H1 (cell line): Measurements from ENCODE around the gene PPP2R2C.

Experiments
- EP300 ChIP-seq, 2 experiments: IDR thresholded peaks; 1 replicate in 1 of 2; 2 replicates in 1 of 2; pipeline ENCODE4 v1.6.1; 2011 to 2012; ENCODE audit warnings: low read depth in 2 of 2, low read length in 2 of 2, mild to moderate bottlenecking in 2 of 2, borderline replicate concordance in 1 of 2, inconsistent platforms in 1 of 2, moderate library complexity in 1 of 2
- EZH2 ChIP-seq: fragments of 200-600 bp; sonication (generic); IDR thresholded peaks from 2 replicates; pipeline ENCODE4 v1.7.1; 2012; ENCODE audit warnings: low read depth, mild to moderate bottlenecking, moderate library complexity, low read length, inconsistent platforms; ENCODE audit not compliant: severe bottlenecking
- JUND ChIP-seq: IDR thresholded peaks from 2 replicates; pipeline ENCODE4 v1.6.1; 2011; ENCODE audit warnings: mild to moderate bottlenecking, improper control_type of control experiment, low read length
- POLR2A ChIP-seq, 2 experiments: IDR thresholded peaks; 1 replicate in 1 of 2; 2 replicates in 1 of 2; pipeline ENCODE4 v1.6.1; 2011; ENCODE audit warnings: low read depth in 2 of 2, low read length in 2 of 2, mild to moderate bottlenecking in 2 of 2; ENCODE audit errors: control extremely low read depth in 1 of 2
- RAD21 ChIP-seq, 2 experiments: IDR thresholded peaks in 1 of 2; conservative IDR thresholded peaks in 1 of 2; 2 replicates each; pipeline ENCODE4 v1.6.1; 2011; ENCODE audit warnings: low read depth in 2 of 2, low read length in 2 of 2, improper control_type of control experiment in 1 of 2, inconsistent platforms in 1 of 2, mild to moderate bottlenecking in 1 of 2, moderate library complexity in 1 of 2
- SAP30 ChIP-seq: fragments of 300-600 bp; sonication (generic); IDR thresholded peaks from 2 replicates; pipeline ENCODE4 v1.7.1; 2012; ENCODE audit warnings: low read length, moderate library complexity, mild to moderate bottlenecking, inconsistent platforms; ENCODE audit not compliant: insufficient read depth, insufficient replicate concordance
- SP2 ChIP-seq: IDR thresholded peaks from 2 replicates; pipeline ENCODE4 v1.6.1; 2012; ENCODE audit warnings: mild to moderate bottlenecking, low read length, inconsistent platforms
- TAF7 ChIP-seq: optimal IDR thresholded peaks from 2 replicates; pipeline ENCODE3; 2011; ENCODE audit warnings: low read depth, mild to moderate bottlenecking, inconsistent platforms, low read length, moderate library complexity, borderline replicate concordance
- TF ChIP-seq, protein P1 (sequence below), 3 experiments: IDR thresholded peaks; 1 replicate in 2 of 3; 2 replicates in 1 of 3; pipeline versions ENCODE4 v1.5.1 to v1.6.1; 2011; ENCODE audit warnings: low read length in 3 of 3, mild to moderate bottlenecking in 3 of 3, inconsistent platforms in 2 of 3, low read depth in 1 of 3, moderate library complexity in 1 of 3; ENCODE audit not compliant: insufficient read depth in 1 of 3; ENCODE audit errors: control extremely low read depth in 1 of 3

- no peak for TF ChIP-seq POLR2A (IDR thresholded peaks at IDR 0.05; ENCODE audit: control extremely low read depth in 1 of 2, low read depth in 2 of 2, low read length in 2 of 2)
- no peak for TF ChIP-seq TAF7
- TF ChIP-seq, protein P1, sequence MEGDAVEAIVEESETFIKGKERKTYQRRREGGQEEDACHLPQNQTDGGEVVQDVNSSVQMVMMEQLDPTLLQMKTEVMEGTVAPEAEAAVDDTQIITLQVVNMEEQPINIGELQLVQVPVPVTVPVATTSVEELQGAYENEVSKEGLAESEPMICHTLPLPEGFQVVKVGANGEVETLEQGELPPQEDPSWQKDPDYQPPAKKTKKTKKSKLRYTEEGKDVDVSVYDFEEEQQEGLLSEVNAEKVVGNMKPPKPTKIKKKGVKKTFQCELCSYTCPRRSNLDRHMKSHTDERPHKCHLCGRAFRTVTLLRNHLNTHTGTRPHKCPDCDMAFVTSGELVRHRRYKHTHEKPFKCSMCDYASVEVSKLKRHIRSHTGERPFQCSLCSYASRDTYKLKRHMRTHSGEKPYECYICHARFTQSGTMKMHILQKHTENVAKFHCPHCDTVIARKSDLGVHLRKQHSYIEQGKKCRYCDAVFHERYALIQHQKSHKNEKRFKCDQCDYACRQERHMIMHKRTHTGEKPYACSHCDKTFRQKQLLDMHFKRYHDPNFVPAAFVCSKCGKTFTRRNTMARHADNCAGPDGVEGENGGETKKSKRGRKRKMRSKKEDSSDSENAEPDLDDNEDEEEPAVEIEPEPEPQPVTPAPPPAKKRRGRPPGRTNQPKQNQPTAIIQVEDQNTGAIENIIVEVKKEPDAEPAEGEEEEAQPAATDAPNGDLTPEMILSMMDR (IDR thresholded peaks at IDR 0.05; ENCODE audit: control extremely low read depth in 1 of 3, insufficient read depth in 1 of 3, low read depth in 1 of 3, low read length in 3 of 3): no peak
- TF ChIP-seq EZH2: no peak
- no peak for TF ChIP-seq SAP30
- TF ChIP-seq RAD21 (IDR thresholded peaks at IDR 0.05 in 1 of 2, conservative IDR thresholded peaks at IDR 0.05 in 1 of 2; ENCODE audit: low read depth in 2 of 2, low read length in 2 of 2): no peak
- TF ChIP-seq SP2: no peak
- no peak for TF ChIP-seq EP300 (IDR thresholded peaks at IDR 0.05; ENCODE audit: borderline replicate concordance in 1 of 2, low read depth in 2 of 2, low read length in 2 of 2)
- TF ChIP-seq JUND: no peak
These were observed 118.3 kb downstream of the PPP2R2C start for GRCh38 chr4:6354119-6354518.
